Measurements from ENCODE around the gene DARS1.

GRCh38 chr2:135945526-135945925 is 39.9 kb downstream of the DARS1 start:
- TF ChIP-seq CTCF (IDR thresholded peaks at IDR 0.05) (no peak), POLR2A (IDR thresholded peaks at IDR 0.05) (no peak)
